GM23338 (cell line): ENCODE data around the gene CAT.

Source experiments
- CREB1 ChIP-seq: fragments of 250-450 bp; sonication (Bioruptor Pico); IDR thresholded peaks from 2 replicates; pipeline ENCODE4 v1.5.0; 2020; ENCODE audit warnings: low read depth, mild to moderate bottlenecking, moderate library complexity
- EZH2 ChIP-seq: fragments of 200-600 bp; sonication (generic); IDR thresholded peaks from one replicate; pipeline ENCODE4 v1.8.0; 2017; ENCODE audit warnings: antibody characterized with exemption, mild to moderate bottlenecking, low read depth; ENCODE audit not compliant: unreplicated experiment
- EZH2phosphoT487 ChIP-seq: fragments of 200-600 bp; sonication (generic); IDR thresholded peaks from one replicate; pipeline ENCODE4 v1.8.1; 2018; ENCODE audit warnings: antibody characterized with exemption; ENCODE audit not compliant: unreplicated experiment
- JUNB ChIP-seq: IDR thresholded peaks from one replicate; pipeline ENCODE4 v1.6.1; 2016; ENCODE audit warnings: antibody characterized with exemption; ENCODE audit not compliant: unreplicated experiment
- NANOG ChIP-seq: IDR thresholded peaks from 2 replicates; pipeline ENCODE4 v1.6.1; 2016; ENCODE audit warnings: antibody characterized with exemption, borderline replicate concordance
- POLR2AphosphoS5 ChIP-seq: IDR thresholded peaks from 2 replicates; pipeline ENCODE4 v1.6.1; 2016; ENCODE audit warnings: antibody characterized with exemption, low read depth
- ZNF114 ChIP-seq: fragments of 250-450 bp; sonication (Bioruptor Pico); IDR thresholded peaks from 2 replicates; pipeline ENCODE4 v1.5.0; 2020; ENCODE audit warnings: mild to moderate bottlenecking, moderate library complexity
- TF ChIP-seq, protein P1 (sequence below), 2 experiments: fragments of 200-600 bp in 1 of 2; sonication (generic) in 1 of 2; conservative IDR thresholded peaks; 2 replicates each; pipeline versions ENCODE4 v1.5.1 to v1.6.1; 2016 to 2017; ENCODE audit warnings: antibody characterized with exemption in 2 of 2, low read depth in 2 of 2, mild to moderate bottlenecking in 2 of 2, moderate library complexity in 1 of 2
- TF ChIP-seq, protein P2 (sequence below): IDR thresholded peaks from one replicate; pipeline ENCODE4 v1.6.1; 2018; ENCODE audit warnings: antibody characterized with exemption; ENCODE audit not compliant: unreplicated experiment
- TF ChIP-seq, protein P3 (sequence below): IDR thresholded peaks from 2 replicates; pipeline ENCODE4 v1.6.1; 2016; ENCODE audit warnings: antibody characterized with exemption
- TF ChIP-seq, protein P4 (sequence below): fragments of 250-450 bp; sonication (Bioruptor Pico); IDR thresholded peaks from 2 replicates; pipeline ENCODE4 v1.5.0; 2020; ENCODE audit warnings: mild to moderate bottlenecking, moderate library complexity

DNA sequence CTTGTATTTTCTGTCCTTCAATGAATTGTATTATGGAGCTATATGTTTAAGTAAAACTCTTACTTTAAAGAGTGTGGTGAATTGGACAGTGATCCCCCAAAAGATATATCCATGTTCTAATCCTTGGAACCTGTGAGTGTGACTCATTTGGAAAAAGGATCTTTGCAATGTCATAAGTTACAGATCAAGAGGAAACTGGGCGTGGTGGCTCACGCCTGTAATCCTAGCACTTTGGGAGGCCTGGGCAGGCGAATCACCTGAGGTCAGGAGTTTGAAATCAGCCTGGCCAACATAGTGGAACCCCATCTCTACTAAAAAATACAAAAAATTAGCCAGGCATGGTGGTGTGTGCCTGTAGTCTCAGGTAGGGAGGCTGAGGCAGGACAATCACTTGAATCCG, 38.1 kb downstream of the CAT start:
- TF ChIP-seq, protein P1, sequence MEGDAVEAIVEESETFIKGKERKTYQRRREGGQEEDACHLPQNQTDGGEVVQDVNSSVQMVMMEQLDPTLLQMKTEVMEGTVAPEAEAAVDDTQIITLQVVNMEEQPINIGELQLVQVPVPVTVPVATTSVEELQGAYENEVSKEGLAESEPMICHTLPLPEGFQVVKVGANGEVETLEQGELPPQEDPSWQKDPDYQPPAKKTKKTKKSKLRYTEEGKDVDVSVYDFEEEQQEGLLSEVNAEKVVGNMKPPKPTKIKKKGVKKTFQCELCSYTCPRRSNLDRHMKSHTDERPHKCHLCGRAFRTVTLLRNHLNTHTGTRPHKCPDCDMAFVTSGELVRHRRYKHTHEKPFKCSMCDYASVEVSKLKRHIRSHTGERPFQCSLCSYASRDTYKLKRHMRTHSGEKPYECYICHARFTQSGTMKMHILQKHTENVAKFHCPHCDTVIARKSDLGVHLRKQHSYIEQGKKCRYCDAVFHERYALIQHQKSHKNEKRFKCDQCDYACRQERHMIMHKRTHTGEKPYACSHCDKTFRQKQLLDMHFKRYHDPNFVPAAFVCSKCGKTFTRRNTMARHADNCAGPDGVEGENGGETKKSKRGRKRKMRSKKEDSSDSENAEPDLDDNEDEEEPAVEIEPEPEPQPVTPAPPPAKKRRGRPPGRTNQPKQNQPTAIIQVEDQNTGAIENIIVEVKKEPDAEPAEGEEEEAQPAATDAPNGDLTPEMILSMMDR (conservative IDR thresholded peaks at IDR 0.05; ENCODE audit: low read depth in 2 of 2): no peak
- TF ChIP-seq POLR2AphosphoS5: no peak
- TF ChIP-seq EZH2: no peak
- no peak for TF ChIP-seq CREB1 (CRISPR knock-in tag)
- TF ChIP-seq ZNF114 (CRISPR knock-in tag): no peak
- TF ChIP-seq, protein P2, sequence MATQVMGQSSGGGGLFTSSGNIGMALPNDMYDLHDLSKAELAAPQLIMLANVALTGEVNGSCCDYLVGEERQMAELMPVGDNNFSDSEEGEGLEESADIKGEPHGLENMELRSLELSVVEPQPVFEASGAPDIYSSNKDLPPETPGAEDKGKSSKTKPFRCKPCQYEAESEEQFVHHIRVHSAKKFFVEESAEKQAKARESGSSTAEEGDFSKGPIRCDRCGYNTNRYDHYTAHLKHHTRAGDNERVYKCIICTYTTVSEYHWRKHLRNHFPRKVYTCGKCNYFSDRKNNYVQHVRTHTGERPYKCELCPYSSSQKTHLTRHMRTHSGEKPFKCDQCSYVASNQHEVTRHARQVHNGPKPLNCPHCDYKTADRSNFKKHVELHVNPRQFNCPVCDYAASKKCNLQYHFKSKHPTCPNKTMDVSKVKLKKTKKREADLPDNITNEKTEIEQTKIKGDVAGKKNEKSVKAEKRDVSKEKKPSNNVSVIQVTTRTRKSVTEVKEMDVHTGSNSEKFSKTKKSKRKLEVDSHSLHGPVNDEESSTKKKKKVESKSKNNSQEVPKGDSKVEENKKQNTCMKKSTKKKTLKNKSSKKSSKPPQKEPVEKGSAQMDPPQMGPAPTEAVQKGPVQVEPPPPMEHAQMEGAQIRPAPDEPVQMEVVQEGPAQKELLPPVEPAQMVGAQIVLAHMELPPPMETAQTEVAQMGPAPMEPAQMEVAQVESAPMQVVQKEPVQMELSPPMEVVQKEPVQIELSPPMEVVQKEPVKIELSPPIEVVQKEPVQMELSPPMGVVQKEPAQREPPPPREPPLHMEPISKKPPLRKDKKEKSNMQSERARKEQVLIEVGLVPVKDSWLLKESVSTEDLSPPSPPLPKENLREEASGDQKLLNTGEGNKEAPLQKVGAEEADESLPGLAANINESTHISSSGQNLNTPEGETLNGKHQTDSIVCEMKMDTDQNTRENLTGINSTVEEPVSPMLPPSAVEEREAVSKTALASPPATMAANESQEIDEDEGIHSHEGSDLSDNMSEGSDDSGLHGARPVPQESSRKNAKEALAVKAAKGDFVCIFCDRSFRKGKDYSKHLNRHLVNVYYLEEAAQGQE: no peak
- no peak for TF ChIP-seq JUNB
- no peak for TF ChIP-seq EZH2phosphoT487
- TF ChIP-seq NANOG: no peak
- TF ChIP-seq, protein P3, sequence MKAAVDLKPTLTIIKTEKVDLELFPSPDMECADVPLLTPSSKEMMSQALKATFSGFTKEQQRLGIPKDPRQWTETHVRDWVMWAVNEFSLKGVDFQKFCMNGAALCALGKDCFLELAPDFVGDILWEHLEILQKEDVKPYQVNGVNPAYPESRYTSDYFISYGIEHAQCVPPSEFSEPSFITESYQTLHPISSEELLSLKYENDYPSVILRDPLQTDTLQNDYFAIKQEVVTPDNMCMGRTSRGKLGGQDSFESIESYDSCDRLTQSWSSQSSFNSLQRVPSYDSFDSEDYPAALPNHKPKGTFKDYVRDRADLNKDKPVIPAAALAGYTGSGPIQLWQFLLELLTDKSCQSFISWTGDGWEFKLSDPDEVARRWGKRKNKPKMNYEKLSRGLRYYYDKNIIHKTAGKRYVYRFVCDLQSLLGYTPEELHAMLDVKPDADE: no peak
- TF ChIP-seq, protein P4, sequence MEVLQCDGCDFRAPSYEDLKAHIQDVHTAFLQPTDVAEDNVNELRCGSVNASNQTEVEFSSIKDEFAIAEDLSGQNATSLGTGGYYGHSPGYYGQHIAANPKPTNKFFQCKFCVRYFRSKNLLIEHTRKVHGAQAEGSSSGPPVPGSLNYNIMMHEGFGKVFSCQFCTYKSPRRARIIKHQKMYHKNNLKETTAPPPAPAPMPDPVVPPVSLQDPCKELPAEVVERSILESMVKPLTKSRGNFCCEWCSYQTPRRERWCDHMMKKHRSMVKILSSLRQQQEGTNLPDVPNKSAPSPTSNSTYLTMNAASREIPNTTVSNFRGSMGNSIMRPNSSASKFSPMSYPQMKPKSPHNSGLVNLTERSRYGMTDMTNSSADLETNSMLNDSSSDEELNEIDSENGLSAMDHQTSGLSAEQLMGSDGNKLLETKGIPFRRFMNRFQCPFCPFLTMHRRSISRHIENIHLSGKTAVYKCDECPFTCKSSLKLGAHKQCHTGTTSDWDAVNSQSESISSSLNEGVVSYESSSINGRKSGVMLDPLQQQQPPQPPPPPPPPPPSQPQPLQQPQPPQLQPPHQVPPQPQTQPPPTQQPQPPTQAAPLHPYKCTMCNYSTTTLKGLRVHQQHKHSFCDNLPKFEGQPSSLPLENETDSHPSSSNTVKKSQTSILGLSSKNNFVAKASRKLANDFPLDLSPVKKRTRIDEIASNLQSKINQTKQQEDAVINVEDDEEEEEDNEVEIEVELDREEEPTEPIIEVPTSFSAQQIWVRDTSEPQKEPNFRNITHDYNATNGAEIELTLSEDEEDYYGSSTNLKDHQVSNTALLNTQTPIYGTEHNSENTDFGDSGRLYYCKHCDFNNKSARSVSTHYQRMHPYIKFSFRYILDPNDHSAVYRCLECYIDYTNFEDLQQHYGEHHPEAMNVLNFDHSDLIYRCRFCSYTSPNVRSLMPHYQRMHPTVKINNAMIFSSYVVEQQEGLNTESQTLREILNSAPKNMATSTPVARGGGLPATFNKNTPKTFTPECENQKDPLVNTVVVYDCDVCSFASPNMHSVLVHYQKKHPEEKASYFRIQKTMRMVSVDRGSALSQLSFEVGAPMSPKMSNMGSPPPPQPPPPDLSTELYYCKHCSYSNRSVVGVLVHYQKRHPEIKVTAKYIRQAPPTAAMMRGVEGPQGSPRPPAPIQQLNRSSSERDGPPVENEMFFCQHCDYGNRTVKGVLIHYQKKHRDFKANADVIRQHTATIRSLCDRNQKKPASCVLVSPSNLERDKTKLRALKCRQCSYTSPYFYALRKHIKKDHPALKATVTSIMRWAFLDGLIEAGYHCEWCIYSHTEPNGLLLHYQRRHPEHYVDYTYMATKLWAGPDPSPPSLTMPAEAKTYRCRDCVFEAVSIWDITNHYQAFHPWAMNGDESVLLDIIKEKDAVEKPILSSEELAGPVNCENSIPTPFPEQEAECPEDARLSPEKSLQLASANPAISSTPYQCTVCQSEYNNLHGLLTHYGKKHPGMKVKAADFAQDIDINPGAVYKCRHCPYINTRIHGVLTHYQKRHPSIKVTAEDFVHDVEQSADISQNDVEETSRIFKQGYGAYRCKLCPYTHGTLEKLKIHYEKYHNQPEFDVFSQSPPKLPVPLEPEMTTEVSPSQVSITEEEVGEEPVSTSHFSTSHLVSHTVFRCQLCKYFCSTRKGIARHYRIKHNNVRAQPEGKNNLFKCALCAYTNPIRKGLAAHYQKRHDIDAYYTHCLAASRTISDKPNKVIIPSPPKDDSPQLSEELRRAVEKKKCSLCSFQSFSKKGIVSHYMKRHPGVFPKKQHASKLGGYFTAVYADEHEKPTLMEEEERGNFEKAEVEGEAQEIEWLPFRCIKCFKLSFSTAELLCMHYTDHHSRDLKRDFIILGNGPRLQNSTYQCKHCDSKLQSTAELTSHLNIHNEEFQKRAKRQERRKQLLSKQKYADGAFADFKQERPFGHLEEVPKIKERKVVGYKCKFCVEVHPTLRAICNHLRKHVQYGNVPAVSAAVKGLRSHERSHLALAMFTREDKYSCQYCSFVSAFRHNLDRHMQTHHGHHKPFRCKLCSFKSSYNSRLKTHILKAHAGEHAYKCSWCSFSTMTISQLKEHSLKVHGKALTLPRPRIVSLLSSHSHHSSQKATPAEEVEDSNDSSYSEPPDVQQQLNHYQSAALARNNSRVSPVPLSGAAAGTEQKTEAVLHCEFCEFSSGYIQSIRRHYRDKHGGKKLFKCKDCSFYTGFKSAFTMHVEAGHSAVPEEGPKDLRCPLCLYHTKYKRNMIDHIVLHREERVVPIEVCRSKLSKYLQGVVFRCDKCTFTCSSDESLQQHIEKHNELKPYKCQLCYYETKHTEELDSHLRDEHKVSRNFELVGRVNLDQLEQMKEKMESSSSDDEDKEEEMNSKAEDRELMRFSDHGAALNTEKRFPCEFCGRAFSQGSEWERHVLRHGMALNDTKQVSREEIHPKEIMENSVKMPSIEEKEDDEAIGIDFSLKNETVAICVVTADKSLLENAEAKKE (CRISPR knock-in tag): no peak
